ENCODE data around the gene CCDC27. TPM values are rescaled to one million over a fixed set of nuclear protein-coding genes. Genes with fewer than 3 reads are reported as not detected.

Gene CCDC27
- total RNA-seq, 1 experiment from 2014 or later = not detected

DNA sequence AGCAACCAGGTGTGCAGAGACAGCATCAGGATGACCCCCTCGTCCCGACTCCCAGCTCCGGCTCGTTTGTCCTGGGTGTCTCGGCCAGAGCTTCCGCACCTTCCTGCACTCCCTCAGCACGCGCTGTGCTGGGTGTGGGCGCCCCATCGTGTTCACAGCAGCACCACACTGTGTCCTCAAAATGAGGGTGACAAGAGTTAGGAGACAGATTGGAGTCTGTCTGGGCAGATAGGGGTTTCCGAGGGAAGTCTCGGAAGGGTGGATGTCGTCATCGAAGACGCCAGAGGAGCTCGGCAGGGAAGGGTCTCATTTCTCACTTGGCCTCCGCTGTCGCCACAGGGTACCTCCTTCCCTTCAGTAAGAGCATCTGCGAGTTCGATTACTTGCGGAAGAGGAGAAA is 4.1 kb downstream of the CCDC27 start:
- Mint-ChIP-seq H3K27ac (ENCODE audit: unreplicated experiment) (no peak overlapping the region), H3K36me3 (ENCODE audit: insufficient read depth, unreplicated experiment) (no peaks in the 10 kb centered on the region), H3K4me1 (ENCODE audit: low read depth, unreplicated experiment) (peaks cover 3% of the 10 kb centered on the region), H3K27me3 (ENCODE audit: insufficient read depth, unreplicated experiment) (peaks cover 10% of the 10 kb centered on the region), H3K4me3 (ENCODE audit: unreplicated experiment) (no peak overlapping the region), H3K9me3 (ENCODE audit: unreplicated experiment) (no peaks in the 10 kb centered on the region)
- Histone ChIP-seq H3K4me1 (no peaks in the 10 kb centered on the region), H3K36me3 (ENCODE audit: control insufficient read depth, insufficient read depth, low read length) (no peaks in the 10 kb centered on the region), H3K4me3 (ENCODE audit: low read depth, low read length) (no peak overlapping the region), H3K9me3 (no peaks in the 10 kb centered on the region), H3K27me3 (replicated peaks; ENCODE audit: control insufficient read depth, insufficient read depth, low read length) (no peaks in the 10 kb centered on the region; the same call in 1 of the 2 replicates)
- DNase-seq = no peak
- intact Hi-C loops (cut with micrococcal nuclease; ENCODE audit: unreplicated experiment) = no loop called here
- no TSS peak for BruUV-seq (replicated peaks)
- ChIA-PET POLR2A (no interaction called here), CTCF (interaction anchor here (0.6 kb wide), 1 partner anchor 265 kb away, joined by 3 read pairs; no protein-coding TSS in a partner anchor)
- TF ChIP-seq, protein P1, sequence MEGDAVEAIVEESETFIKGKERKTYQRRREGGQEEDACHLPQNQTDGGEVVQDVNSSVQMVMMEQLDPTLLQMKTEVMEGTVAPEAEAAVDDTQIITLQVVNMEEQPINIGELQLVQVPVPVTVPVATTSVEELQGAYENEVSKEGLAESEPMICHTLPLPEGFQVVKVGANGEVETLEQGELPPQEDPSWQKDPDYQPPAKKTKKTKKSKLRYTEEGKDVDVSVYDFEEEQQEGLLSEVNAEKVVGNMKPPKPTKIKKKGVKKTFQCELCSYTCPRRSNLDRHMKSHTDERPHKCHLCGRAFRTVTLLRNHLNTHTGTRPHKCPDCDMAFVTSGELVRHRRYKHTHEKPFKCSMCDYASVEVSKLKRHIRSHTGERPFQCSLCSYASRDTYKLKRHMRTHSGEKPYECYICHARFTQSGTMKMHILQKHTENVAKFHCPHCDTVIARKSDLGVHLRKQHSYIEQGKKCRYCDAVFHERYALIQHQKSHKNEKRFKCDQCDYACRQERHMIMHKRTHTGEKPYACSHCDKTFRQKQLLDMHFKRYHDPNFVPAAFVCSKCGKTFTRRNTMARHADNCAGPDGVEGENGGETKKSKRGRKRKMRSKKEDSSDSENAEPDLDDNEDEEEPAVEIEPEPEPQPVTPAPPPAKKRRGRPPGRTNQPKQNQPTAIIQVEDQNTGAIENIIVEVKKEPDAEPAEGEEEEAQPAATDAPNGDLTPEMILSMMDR (IDR thresholded peaks at IDR 0.05; ENCODE audit: insufficient read depth in 1 of 2, low read depth in 1 of 2, low read length in 1 of 2, severe bottlenecking in 1 of 2, unreplicated experiment in 1 of 2) = no peak

DNA sequence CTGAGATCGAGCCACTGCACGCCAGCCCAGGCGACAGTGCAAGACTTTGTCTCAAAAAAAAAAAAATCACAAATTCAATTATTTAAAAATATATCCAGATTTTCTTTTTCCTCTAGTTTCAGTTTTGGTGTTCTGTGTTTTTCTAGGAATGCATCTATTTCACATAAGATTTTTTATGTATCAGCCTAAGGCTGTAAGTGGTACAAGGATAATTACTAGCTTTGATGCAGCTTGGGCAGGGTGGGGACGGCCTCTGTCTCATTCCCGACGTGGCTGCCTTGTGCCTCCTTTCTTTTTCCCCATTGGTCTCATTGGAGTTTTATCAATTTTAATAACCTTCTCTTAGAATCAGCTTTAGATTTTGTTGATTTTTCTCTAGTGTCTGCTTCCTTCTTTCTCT is 6.9 kb downstream of the CCDC27 start:
- CTCF ChIA-PET = no interaction called here
- intact Hi-C loops (cut with micrococcal nuclease; ENCODE audit: unreplicated experiment) = no loop called here
- POLR2A ChIA-PET = no interaction called here
- no peaks in the 10 kb centered on the region for H3K36me3 ChIP-seq (ENCODE audit: control insufficient read depth, insufficient read depth, low read length)
- H3K27ac Mint-ChIP-seq (ENCODE audit: unreplicated experiment) = no peak overlapping the region
- H3K4me3 ChIP-seq (ENCODE audit: low read depth, low read length) = no peak overlapping the region
- no peak overlapping the region for H3K4me3 Mint-ChIP-seq (ENCODE audit: unreplicated experiment)
- H3K27me3 ChIP-seq (replicated peaks; ENCODE audit: control insufficient read depth, insufficient read depth, low read length) = no peaks in the 10 kb centered on the region; the same call in 1 of the 2 replicates
- BruUV-seq (replicated peaks) = no TSS peak
- TF ChIP-seq, protein P1 (IDR thresholded peaks at IDR 0.05; ENCODE audit: insufficient read depth in 1 of 2, low read depth in 1 of 2, low read length in 1 of 2, severe bottlenecking in 1 of 2, unreplicated experiment in 1 of 2) = no peak
- peaks cover 6% of the 10 kb centered on the region for H3K4me1 Mint-ChIP-seq (ENCODE audit: low read depth, unreplicated experiment)
- no peaks in the 10 kb centered on the region for H3K36me3 Mint-ChIP-seq (ENCODE audit: insufficient read depth, unreplicated experiment)
- no peaks in the 10 kb centered on the region for H3K9me3 Mint-ChIP-seq (ENCODE audit: unreplicated experiment)
- DNase-seq = no peak
- peaks cover 13% of the 10 kb centered on the region for H3K27me3 Mint-ChIP-seq (ENCODE audit: insufficient read depth, unreplicated experiment)
- no peaks in the 10 kb centered on the region for H3K9me3 ChIP-seq
- no peaks in the 10 kb centered on the region for H3K4me1 ChIP-seq

DNA sequence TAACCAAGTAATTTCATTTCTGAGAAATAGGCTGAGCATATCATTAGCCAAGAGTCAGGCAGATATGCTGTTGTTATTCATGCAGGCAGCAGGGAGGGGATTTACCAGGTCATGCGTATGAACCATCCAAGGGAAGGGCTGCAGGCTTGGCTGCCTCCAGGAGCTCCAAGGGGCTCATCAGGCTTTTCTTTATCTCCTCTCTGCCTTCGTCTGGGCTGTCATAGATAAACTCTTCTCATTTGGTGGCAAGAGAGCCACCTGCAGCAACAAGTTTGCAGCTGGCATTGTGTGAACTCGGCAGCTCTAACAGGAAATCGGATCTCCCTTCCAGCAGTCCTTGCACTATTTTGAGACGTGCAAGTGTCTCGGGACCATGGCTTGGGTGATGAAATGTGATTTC is 7.5 kb downstream of the CCDC27 start:
- H3K9me3 ChIP-seq = no peaks in the 10 kb centered on the region
- no peak overlapping the region for H3K27ac Mint-ChIP-seq (ENCODE audit: unreplicated experiment)
- no peaks in the 10 kb centered on the region for H3K36me3 Mint-ChIP-seq (ENCODE audit: insufficient read depth, unreplicated experiment)
- ChIA-PET CTCF (no interaction called here), POLR2A (no interaction called here)
- DNase-seq = no peak
- H3K4me3 Mint-ChIP-seq (ENCODE audit: unreplicated experiment) = no peak overlapping the region
- peaks cover 16% of the 10 kb centered on the region for H3K27me3 Mint-ChIP-seq (ENCODE audit: insufficient read depth, unreplicated experiment)
- H3K27me3 ChIP-seq (replicated peaks; ENCODE audit: control insufficient read depth, insufficient read depth, low read length) = no peaks in the 10 kb centered on the region; the same call in 1 of the 2 replicates
- TF ChIP-seq, protein P1 (IDR thresholded peaks at IDR 0.05; ENCODE audit: insufficient read depth in 1 of 2, low read depth in 1 of 2, low read length in 1 of 2, severe bottlenecking in 1 of 2, unreplicated experiment in 1 of 2) = no peak
- no peaks in the 10 kb centered on the region for H3K4me1 ChIP-seq
- intact Hi-C loops (cut with micrococcal nuclease; ENCODE audit: unreplicated experiment) = no loop called here
- H3K36me3 ChIP-seq (ENCODE audit: control insufficient read depth, insufficient read depth, low read length) = no peaks in the 10 kb centered on the region
- H3K4me1 Mint-ChIP-seq (ENCODE audit: low read depth, unreplicated experiment) = peaks cover 6% of the 10 kb centered on the region
- H3K4me3 ChIP-seq (ENCODE audit: low read depth, low read length) = no peak overlapping the region
- no TSS peak for BruUV-seq (replicated peaks)
- H3K9me3 Mint-ChIP-seq (ENCODE audit: unreplicated experiment) = no peaks in the 10 kb centered on the region

Data from Caco-2 (cell line).